Keratinocyte (primary cell): ENCODE data around the gene SND1. TPM values are rescaled to one million over a fixed set of nuclear protein-coding genes. Genes with fewer than 3 reads are reported as not detected.

Experiments used
- DNase-seq: peaks from one replicate; pipeline ENCODE4 v3.0.0-alpha.2; 2011; ENCODE audit warnings: low read depth, missing footprints, low spot score
- FAIRE-seq: peaks from 2 replicates; lab custom pipeline; 2011; peaks lifted over from hg19 to GRCh38; lab: Jason Lieb, UNC
- H2AFZ ChIP-seq: 2 replicates; pipeline ENCODE4 v1.6.0; 2012; ENCODE audit warnings: low read length, control low read depth, inconsistent platforms; ENCODE audit not compliant: control insufficient read depth
- H3K27ac ChIP-seq: 2 replicates; pipeline ENCODE4 v1.5.1; 2011; ENCODE audit warnings: low read length; ENCODE audit not compliant: control insufficient read depth, insufficient read depth
- H3K27me3 ChIP-seq: 3 replicates; pipeline ENCODE4 v1.6.0; 2011; ENCODE audit warnings: low read length; ENCODE audit not compliant: control insufficient read depth, insufficient read depth; ENCODE audit errors: extremely low read depth
- H3K36me3 ChIP-seq, 2 experiments: 2 replicates in 1 of 2; 3 replicates in 1 of 2; pipeline ENCODE4 v1.5.1; 2011; ENCODE audit warnings: low read length in 2 of 2, mild to moderate bottlenecking in 1 of 2; ENCODE audit not compliant: control insufficient read depth in 2 of 2, insufficient read depth in 2 of 2; ENCODE audit errors: extremely low read depth in 1 of 2
- H3K4me1 ChIP-seq: 3 replicates; pipeline ENCODE4 v1.5.1; 2011; ENCODE audit warnings: low read length; ENCODE audit not compliant: control insufficient read depth, insufficient read depth; ENCODE audit errors: extremely low read depth
- H3K4me2 ChIP-seq: 3 replicates; pipeline ENCODE4 v1.6.0; 2011; ENCODE audit warnings: low read depth, low read length; ENCODE audit not compliant: control insufficient read depth, insufficient read depth; ENCODE audit errors: extremely low read depth
- H3K4me3 ChIP-seq, 3 experiments: fragments of 200-600 bp in 1 of 3; sonication (generic) in 1 of 3; 2 replicates in 2 of 3; 3 replicates in 1 of 3; pipeline ENCODE4 v1.5.1; 2011 to 2016; ENCODE audit warnings: low read length in 3 of 3, mild to moderate bottlenecking in 3 of 3, control low read depth in 2 of 3, inconsistent platforms in 1 of 3, low read depth in 1 of 3, mixed read lengths in 1 of 3, mixed run types in 1 of 3, moderate library complexity in 1 of 3; ENCODE audit not compliant: control insufficient read depth in 2 of 3, insufficient read depth in 2 of 3; ENCODE audit errors: extremely low read depth in 1 of 3
- H3K79me2 ChIP-seq: 2 replicates; pipeline ENCODE4 v1.6.0; 2012; ENCODE audit warnings: low read length; ENCODE audit not compliant: control insufficient read depth, insufficient read depth
- H3K9ac ChIP-seq: 3 replicates; pipeline ENCODE4 v1.6.0; 2011; ENCODE audit warnings: low read length; ENCODE audit not compliant: control insufficient read depth, insufficient read depth; ENCODE audit errors: extremely low read depth
- H3K9me1 ChIP-seq: 3 replicates; pipeline ENCODE4 v1.6.0; 2011; ENCODE audit warnings: low read length; ENCODE audit not compliant: control insufficient read depth, insufficient read depth; ENCODE audit errors: extremely low read depth
- H3K9me3 ChIP-seq: 2 replicates; pipeline ENCODE4 v1.5.1; 2012; ENCODE audit warnings: low read depth, low read length; ENCODE audit not compliant: control insufficient read depth
- H4K20me1 ChIP-seq: 3 replicates; pipeline ENCODE4 v1.6.0; 2011; ENCODE audit warnings: low read length; ENCODE audit not compliant: control insufficient read depth, insufficient read depth; ENCODE audit errors: extremely low read depth
- EZH2 ChIP-seq: IDR thresholded peaks from one replicate; pipeline ENCODE4 v1.6.1; 2012; ENCODE audit warnings: inconsistent platforms, mild to moderate bottlenecking, low read length, moderate library complexity
- dilution Hi-C: fragments of 300-500 bp; cut with MboI; formaldehyde crosslinking; loops from one replicate; pipeline ENCODE4 v1.7.0; 2020; ENCODE audit warnings: low sequenced_read_pairs; ENCODE audit not compliant: extremely low pct_ligation_motif_present
- polyA plus RNA-seq, 5 experiments: library from polyadenylated mRNA; depleted of rRNA in 3 of 5; stranded (reverse) in 3 of 5; stranded (forward) in 1 of 5; unstranded in 1 of 5; fragments of >200 nt; gene quantifications; 1 replicate in 1 of 5; 2 replicates in 3 of 5; 3 replicates in 1 of 5; pipeline versions ENCODE4 v1.2.1 to v1.2.3, GENCODE V29; 2011 to 2012; ENCODE audit warnings: missing spikeins in 2 of 5, low read depth in 1 of 5, low replicate concordance in 1 of 5
- TF ChIP-seq, protein P1 (sequence below), 3 experiments: IDR thresholded peaks in 1 of 3; conservative IDR thresholded peaks in 1 of 3; optimal IDR thresholded peaks in 1 of 3; 2 replicates in 2 of 3; 3 replicates in 1 of 3; pipeline versions ENCODE3 to v1.5.1; 2011; ENCODE audit warnings: low read length in 3 of 3, mild to moderate bottlenecking in 3 of 3, moderate library complexity in 2 of 3, control low read depth in 1 of 3, inconsistent platforms in 1 of 3; ENCODE audit not compliant: insufficient read depth in 2 of 3; ENCODE audit errors: extremely low read depth in 1 of 3

Gene SND1
- polyA plus RNA-seq, 1 donor (not counting 4 experiments of a cell fraction or from before 2014, with no cell fraction given), result 140 TPM

DNA sequence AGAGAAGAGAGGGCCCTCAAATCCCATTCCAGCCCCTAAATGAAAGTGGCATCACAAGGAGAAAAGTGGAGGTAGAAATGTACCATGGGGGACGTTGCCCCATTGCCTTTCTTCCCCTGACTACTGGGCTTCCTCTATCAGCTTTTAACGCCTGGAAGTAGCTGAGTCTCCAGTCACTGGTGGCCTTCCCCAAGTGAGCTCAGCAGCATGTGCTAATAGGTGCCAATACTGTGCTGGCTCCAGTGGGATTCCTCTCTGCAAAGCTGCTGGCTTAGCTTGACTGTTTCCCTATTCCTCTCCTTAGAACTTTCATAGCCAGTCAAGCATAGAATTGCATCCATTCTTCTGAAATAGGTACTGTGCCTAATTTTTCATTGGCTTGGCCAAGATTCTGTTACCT is 346.7 kb downstream of the SND1 start:
- Histone ChIP-seq H3K4me1 (no peaks in the 10 kb centered on the region), H3K9me1 (no peaks in the 10 kb centered on the region), H3K36me3 (peaks cover 2 to 20% of the 10 kb centered on the region in 2 experiments), H3K27me3 (no peaks in the 10 kb centered on the region), H3K9me3 (no peaks in the 10 kb centered on the region), H2AFZ (no peak overlapping the region), H3K4me3 (no peak overlapping the region), H4K20me1 (no peaks in the 10 kb centered on the region), H3K4me2 (no peak overlapping the region), H3K9ac (no peak overlapping the region), H3K79me2 (no peaks in the 10 kb centered on the region), H3K27ac (no peak overlapping the region)
- FAIRE-seq (no peak), DNase-seq (no peak)
- dilution Hi-C loops, result no loop called here
- TF ChIP-seq, protein P1, sequence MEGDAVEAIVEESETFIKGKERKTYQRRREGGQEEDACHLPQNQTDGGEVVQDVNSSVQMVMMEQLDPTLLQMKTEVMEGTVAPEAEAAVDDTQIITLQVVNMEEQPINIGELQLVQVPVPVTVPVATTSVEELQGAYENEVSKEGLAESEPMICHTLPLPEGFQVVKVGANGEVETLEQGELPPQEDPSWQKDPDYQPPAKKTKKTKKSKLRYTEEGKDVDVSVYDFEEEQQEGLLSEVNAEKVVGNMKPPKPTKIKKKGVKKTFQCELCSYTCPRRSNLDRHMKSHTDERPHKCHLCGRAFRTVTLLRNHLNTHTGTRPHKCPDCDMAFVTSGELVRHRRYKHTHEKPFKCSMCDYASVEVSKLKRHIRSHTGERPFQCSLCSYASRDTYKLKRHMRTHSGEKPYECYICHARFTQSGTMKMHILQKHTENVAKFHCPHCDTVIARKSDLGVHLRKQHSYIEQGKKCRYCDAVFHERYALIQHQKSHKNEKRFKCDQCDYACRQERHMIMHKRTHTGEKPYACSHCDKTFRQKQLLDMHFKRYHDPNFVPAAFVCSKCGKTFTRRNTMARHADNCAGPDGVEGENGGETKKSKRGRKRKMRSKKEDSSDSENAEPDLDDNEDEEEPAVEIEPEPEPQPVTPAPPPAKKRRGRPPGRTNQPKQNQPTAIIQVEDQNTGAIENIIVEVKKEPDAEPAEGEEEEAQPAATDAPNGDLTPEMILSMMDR (optimal IDR thresholded peaks at IDR 0.05 in 1 of 3, IDR thresholded peaks at IDR 0.05 in 1 of 3, conservative IDR thresholded peaks at IDR 0.05 in 1 of 3; ENCODE audit: extremely low read depth in 1 of 3, insufficient read depth in 2 of 3, low read length in 3 of 3), result no peak
- TF ChIP-seq EZH2, result no peak

DNA sequence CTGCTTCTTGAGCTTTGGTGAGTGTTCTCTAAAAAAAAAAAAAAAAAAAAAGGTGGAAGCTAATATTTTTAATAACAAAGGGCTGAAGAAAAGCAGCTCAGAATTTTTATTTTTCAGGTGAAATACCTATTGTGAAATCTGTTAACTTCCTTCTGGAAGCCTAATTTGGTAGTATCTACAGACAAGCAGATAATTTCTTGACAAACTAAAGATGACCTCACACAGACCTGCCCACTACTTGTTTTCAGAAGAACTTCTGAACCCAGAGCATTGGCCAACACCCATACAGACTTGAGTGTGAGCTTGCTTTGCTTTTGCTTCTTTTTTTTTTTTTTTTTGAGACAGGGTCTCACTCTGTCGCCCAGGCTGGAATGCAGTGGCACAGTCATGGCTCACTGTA is 348.1 kb downstream of the SND1 start:
- Histone ChIP-seq H3K9ac (no peak overlapping the region), H3K9me3 (no peaks in the 10 kb centered on the region), H4K20me1 (no peaks in the 10 kb centered on the region), H3K79me2 (no peaks in the 10 kb centered on the region), H3K4me1 (no peaks in the 10 kb centered on the region), H3K9me1 (no peaks in the 10 kb centered on the region), H2AFZ (no peak overlapping the region), H3K36me3 (peaks cover 0 to 14% of the 10 kb centered on the region in 2 experiments), H3K27ac (no peak overlapping the region), H3K27me3 (no peaks in the 10 kb centered on the region), H3K4me3 (no peak overlapping the region), H3K4me2 (no peak overlapping the region)
- no peak for TF ChIP-seq EZH2
- TF ChIP-seq, protein P1 (optimal IDR thresholded peaks at IDR 0.05 in 1 of 3, IDR thresholded peaks at IDR 0.05 in 1 of 3, conservative IDR thresholded peaks at IDR 0.05 in 1 of 3; ENCODE audit: extremely low read depth in 1 of 3, insufficient read depth in 2 of 3, low read length in 3 of 3), result no peak
- DNase-seq, result no peak
- dilution Hi-C loops, result no loop called here
- FAIRE-seq, result no peak
